ENCODE measurements around the gene LHFPL3. TPM values are rescaled to one million over a fixed set of nuclear protein-coding genes. Genes with fewer than 3 reads are reported as not detected.

LHFPL3 gene
- total RNA-seq, 4 donors from 2014 or later = not detected

DNA sequence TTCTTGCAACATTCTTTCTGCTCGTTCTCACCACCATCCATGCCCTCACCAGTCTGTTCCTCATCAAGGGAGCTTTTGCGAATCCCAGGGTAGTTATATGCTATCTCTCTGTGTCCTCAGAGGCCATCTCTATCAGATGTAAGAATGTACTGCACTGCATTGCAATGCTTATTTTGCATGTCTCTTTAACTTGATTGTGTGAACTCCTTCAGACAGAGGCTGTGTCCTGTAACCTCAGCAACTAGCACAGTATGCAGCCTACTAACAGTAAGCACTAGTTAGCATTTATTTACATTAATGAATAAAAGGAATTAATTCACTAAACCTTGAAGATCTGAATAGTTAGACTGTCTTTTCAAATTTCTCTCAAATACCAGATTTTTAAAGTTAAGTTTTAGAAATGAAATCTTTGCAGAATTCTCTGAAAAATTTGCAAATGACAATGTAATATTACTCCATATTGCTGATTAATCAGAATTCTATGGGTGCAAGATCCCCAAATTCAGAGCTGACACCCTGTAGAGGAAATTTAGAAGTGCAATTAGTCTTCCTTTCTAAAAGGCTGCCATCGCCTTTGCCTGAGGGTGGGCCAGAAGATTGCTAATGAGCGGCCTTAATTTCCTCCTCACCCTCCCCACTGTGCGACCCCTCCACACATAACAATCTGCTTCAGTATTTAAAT is 10.3 kb upstream of the LHFPL3 start:
- no peak for DNase-seq
- H3K27ac ChIP-seq = no peak overlapping the region
- H3K27me3 ChIP-seq = no peaks in the 10 kb centered on the region
- H3K36me3 ChIP-seq = no peaks in the 10 kb centered on the region
- intact Hi-C loops (cut with DNase I) = no loop called here
- H3K9me3 ChIP-seq = no peaks in the 10 kb centered on the region
- no peak for TF ChIP-seq POLR2A (IDR thresholded peaks at IDR 0.05)
- TF ChIP-seq, protein P1, sequence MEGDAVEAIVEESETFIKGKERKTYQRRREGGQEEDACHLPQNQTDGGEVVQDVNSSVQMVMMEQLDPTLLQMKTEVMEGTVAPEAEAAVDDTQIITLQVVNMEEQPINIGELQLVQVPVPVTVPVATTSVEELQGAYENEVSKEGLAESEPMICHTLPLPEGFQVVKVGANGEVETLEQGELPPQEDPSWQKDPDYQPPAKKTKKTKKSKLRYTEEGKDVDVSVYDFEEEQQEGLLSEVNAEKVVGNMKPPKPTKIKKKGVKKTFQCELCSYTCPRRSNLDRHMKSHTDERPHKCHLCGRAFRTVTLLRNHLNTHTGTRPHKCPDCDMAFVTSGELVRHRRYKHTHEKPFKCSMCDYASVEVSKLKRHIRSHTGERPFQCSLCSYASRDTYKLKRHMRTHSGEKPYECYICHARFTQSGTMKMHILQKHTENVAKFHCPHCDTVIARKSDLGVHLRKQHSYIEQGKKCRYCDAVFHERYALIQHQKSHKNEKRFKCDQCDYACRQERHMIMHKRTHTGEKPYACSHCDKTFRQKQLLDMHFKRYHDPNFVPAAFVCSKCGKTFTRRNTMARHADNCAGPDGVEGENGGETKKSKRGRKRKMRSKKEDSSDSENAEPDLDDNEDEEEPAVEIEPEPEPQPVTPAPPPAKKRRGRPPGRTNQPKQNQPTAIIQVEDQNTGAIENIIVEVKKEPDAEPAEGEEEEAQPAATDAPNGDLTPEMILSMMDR (IDR thresholded peaks at IDR 0.05) = no peak
- WGBS, 2 donors = 54 to 59% methylated on average over 5 of the region's 5 CpGs
- H3K4me1 ChIP-seq = no peaks in the 10 kb centered on the region
- no peak overlapping the region for H3K4me3 ChIP-seq

DNA sequence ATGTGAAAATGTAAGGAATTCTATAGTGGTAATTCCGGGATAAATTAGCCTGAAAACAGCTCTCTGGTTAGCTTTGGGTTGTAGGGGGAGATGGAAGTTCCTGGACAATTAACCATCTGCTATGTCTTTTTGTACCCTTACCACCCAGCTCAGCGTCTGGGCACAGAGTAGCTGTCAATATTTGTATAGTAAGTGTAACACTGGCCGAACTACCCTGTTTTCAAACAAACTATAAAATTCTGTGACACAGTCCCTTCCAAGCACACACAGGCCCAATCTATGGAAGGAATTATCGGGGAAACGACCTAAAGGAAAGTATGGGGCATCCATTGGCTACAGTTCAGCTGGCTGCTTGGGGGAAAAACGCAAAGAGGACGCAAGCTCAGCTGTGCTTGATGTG is 869 bp upstream of the LHFPL3 start:
- Histone ChIP-seq H3K4me3 (no peak overlapping the region), H3K9me3 (no peaks in the 10 kb centered on the region), H3K4me1 (peaks cover 9 to 16% (median 11%) of the 10 kb centered on the region in 3 donors), H3K27me3 (peaks cover 5 to 66% (median 13%) of the 10 kb centered on the region in 4 donors), H3K27ac (no peak overlapping the region), H3K36me3 (no peaks in the 10 kb centered on the region)
- no peak for DNase-seq
- intact Hi-C loops (cut with DNase I) = no loop called here
- 29 to 36% methylated on average over 6 to 7 of the region's 7 CpGs for WGBS, 2 donors
- TF ChIP-seq, protein P1 (IDR thresholded peaks at IDR 0.05) = no peak
- TF ChIP-seq POLR2A (IDR thresholded peaks at IDR 0.05) = no peak

DNA sequence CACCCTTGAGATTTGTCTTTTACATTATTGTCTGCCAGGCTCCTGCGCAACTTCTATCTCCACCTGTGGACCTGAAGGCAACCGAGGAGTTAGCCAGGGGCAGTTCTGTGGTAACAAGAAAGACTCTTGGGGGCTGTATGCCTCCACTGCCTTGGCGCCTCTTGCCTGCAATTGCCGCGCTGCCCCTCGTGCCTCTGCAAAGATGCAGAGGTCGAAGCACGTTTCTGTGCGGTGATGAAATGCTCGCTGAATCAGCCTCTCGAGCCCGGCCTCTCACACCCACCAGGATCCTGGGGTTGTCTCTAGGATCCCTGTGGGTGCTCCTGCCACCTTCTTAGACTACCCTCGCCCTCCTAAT is 486 bp upstream of the LHFPL3 start:
- H3K9me3 ChIP-seq = no peaks in the 10 kb centered on the region
- WGBS, 2 donors = 5 to 60% methylated on average over 1 to 13 of the region's 13 CpGs
- no peak overlapping the region for H3K27ac ChIP-seq
- intact Hi-C loops (cut with DNase I) = no loop called here
- no peaks in the 10 kb centered on the region for H3K36me3 ChIP-seq
- TF ChIP-seq, protein P1 (IDR thresholded peaks at IDR 0.05) = no peak
- no peak for TF ChIP-seq POLR2A (IDR thresholded peaks at IDR 0.05)
- peaks cover 9 to 16% (median 11%) of the 10 kb centered on the region in 3 donors for H3K4me1 ChIP-seq
- H3K4me3 ChIP-seq = peak overlapping the region in 2 of 4 donors; percentile 21 to 52
- peaks cover 5 to 69% (median 13%) of the 10 kb centered on the region in 4 donors for H3K27me3 ChIP-seq
- no peak for DNase-seq

DNA sequence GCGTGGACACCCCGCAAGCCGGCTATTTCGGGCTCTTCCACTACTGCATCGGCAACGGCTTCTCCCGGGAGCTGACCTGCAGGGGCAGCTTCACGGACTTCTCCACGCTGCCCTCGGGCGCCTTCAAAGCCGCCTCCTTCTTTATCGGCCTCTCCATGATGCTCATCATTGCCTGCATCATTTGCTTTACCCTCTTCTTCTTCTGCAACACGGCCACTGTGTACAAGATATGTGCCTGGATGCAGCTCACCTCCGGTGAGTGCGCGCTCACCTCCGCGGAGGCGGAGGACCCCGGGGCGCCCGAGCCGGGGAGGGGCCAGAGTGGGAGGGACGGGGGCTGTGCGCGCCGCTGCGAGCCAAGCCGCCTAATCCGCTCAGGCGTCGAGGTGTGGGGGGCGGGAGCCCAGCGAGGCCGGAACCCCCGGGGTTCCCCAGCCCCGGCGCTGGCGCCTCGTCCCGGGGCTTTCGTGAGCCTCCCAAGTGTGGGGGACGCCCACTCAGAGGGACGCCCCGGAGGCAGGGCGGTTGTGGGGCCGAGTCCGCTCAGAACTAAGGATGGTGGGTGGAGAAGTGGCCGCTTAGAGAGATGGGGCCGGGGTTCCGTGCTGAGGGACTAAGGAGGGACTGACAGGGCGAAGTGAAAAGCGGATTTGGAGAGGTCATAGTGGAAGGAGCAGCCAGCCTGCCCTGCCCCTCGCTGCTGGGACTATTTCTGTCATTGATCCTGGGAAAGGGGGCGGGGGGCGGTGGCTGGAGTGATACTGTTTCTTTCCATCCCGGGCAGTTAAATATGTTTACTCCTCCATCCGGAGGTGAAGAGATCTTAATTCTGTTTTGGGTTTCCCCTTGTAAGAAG is 795 bp downstream of the LHFPL3 start:
- no peak for TF ChIP-seq POLR2A (IDR thresholded peaks at IDR 0.05)
- no peak for DNase-seq
- Histone ChIP-seq H3K36me3 (no peaks in the 10 kb centered on the region), H3K4me3 (peak overlapping the region in 3 of 4 donors; percentile 11 to 52 (median 21)), H3K27ac (no peak overlapping the region), H3K9me3 (no peaks in the 10 kb centered on the region), H3K27me3 (peaks cover 5 to 69% (median 13%) of the 10 kb centered on the region in 4 donors), H3K4me1 (peaks cover 9 to 16% (median 11%) of the 10 kb centered on the region in 3 donors)
- intact Hi-C loops (cut with DNase I) = no loop called here
- 1 to 3% methylated on average over 19 to 24 of the region's 59 CpGs for WGBS, 2 donors

DNA sequence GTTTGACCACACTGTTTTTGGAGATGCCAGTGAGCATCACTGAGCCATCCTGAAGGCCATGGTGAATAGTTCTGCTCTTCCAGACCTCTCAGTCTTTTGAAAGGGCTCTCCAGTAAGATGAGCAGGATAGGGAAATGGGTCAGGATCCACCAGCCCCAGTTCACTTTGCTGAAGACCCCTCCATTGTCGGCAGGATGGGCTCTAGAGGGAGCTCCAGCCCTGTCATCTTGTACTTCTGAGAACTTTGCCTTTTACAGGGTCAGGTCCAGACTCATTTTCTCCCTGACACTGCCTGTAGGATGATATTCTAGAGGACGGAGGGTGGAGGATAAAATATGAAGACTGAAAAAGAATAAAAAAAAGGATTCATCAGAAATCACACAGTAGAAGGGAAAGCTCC is 13.1 kb downstream of the LHFPL3 start:
- intact Hi-C loops (cut with DNase I) = no loop called here

More for the DNA sequence above, 13.1 kb downstream of the LHFPL3 start:
- Histone ChIP-seq H3K9me3 (no peaks in the 10 kb centered on the region), H3K4me1 (no peaks in the 10 kb centered on the region), H3K27ac (no peak overlapping the region), H3K4me3 (no peak overlapping the region), H3K36me3 (no peaks in the 10 kb centered on the region), H3K27me3 (no peaks in the 10 kb centered on the region)
- DNase-seq = no peak
- whole genome bisulfite sequencing, 2 donors = 10 to 15% methylated on average over 2 of the region's 2 CpGs
- TF ChIP-seq, protein P1 (IDR thresholded peaks at IDR 0.05) = no peak
- no peak for TF ChIP-seq POLR2A (IDR thresholded peaks at IDR 0.05)

Data from esophagus squamous epithelium (tissue), 5 donors.